Choroid plexus epithelial cell (primary cell): ENCODE data around the gene HDAC9.

ENCODE experiments used
- DNase-seq: peaks from one replicate; pipeline ENCODE4 v3.0.0-alpha.2; 2010; ENCODE audit warnings: low read depth
- H3K4me3 ChIP-seq: 2 replicates; pipeline ENCODE4 v1.5.1; 2011; ENCODE audit warnings: low read depth, mild to moderate bottlenecking, control low read depth, low read length, moderate library complexity
- CTCF ChIP-seq: conservative IDR thresholded peaks from 2 replicates; pipeline ENCODE4 v1.5.1; 2011; ENCODE audit warnings: low read depth, mild to moderate bottlenecking, control low read depth, inconsistent platforms, low read length, moderate library complexity

The HDAC9 gene

GRCh38 chr7:18548534-18548933, 53.0 kb downstream of the HDAC9 start:
- no peak overlapping the region for H3K4me3 ChIP-seq
- TF ChIP-seq CTCF, result no peak
- DNase-seq, result no peak

GRCh38 chr7:18550574-18550973, 55.0 kb downstream of the HDAC9 start:
- DNase-seq, result no peak
- no peak for TF ChIP-seq CTCF
- no peak overlapping the region for H3K4me3 ChIP-seq

GRCh38 chr7:18552316-18552916, 56.9 kb downstream of the HDAC9 start:
- DNase-seq, result peak; percentile 13
- H3K4me3 ChIP-seq, result no peak overlapping the region
- no peak for TF ChIP-seq CTCF

- peak; percentile 26 for DNase-seq
- H3K4me3 ChIP-seq, result no peak overlapping the region
- no peak for TF ChIP-seq CTCF
Measured at GRCh38 chr7:18552943-18553604, 57.5 kb downstream of the HDAC9 start.

GRCh38 chr7:18553605-18554003, 58.1 kb downstream of the HDAC9 start:
- TF ChIP-seq CTCF, result no peak
- DNase-seq, result no peak
- H3K4me3 ChIP-seq, result no peak overlapping the region

GRCh38 chr7:18555120-18555519, 59.6 kb downstream of the HDAC9 start:
- no peak overlapping the region for H3K4me3 ChIP-seq
- no peak for TF ChIP-seq CTCF
- peak; percentile 13 for DNase-seq

- TF ChIP-seq CTCF, result no peak
- H3K4me3 ChIP-seq, result no peak overlapping the region
- no peak for DNase-seq
Measured at GRCh38 chr7:18555968-18556367, 60.4 kb downstream of the HDAC9 start.
